Measurements from ENCODE around the gene RBM33. TPM values are rescaled to one million over a fixed set of nuclear protein-coding genes. Genes with fewer than 3 reads are reported as not detected.

RBM33 gene
- total and polyA plus RNA-seq, 2 of the 8 experiments (the other 6 are each of a cell fraction or from before 2014, with no cell fraction given) = 16.5 to 64.6 TPM

- Histone ChIP-seq H4K91ac (replicated peaks; ENCODE audit: insufficient read length, low read length) (no peak overlapping the region), H2AK5ac (ENCODE audit: low read depth, low read length) (no peak overlapping the region), H3K4me1 (replicated peaks in 1 of 4; ENCODE audit: control insufficient read depth in 3 of 4, insufficient read depth in 4 of 4, low read length in 3 of 4) (peaks cover 0 to 6% (median 1%) of the 10 kb centered on the region in 4 experiments; a peak in 3 of 7 replicates), H2BK15ac (ENCODE audit: low read length) (no peak overlapping the region), H4K8ac (ENCODE audit: extremely low read depth, insufficient read depth, low read length) (no peak overlapping the region), H3K36me3 (ENCODE audit: control insufficient read depth in 2 of 4, insufficient read depth in 4 of 4, low read length in 3 of 4) (peaks cover 11 to 40% (median 31%) of the 10 kb centered on the region in 4 experiments; a peak in 7 of 8 replicates), H2BK12ac (ENCODE audit: low read depth, low read length) (no peak overlapping the region), H3K4ac (replicated peaks; ENCODE audit: insufficient read length, low read depth, low read length) (no peak overlapping the region), H3K56ac (replicated peaks; ENCODE audit: insufficient read length, low read depth, low read length) (no peak overlapping the region), H3K9me3 (ENCODE audit: insufficient read depth in 2 of 2, low read depth in 1 of 2, low read length in 1 of 2) (no peaks in the 10 kb centered on the region), H3K27ac (ENCODE audit: low read depth, low read length) (no peak overlapping the region), H2BK20ac (ENCODE audit: low read length) (no peak overlapping the region), H2BK120ac (replicated peaks; ENCODE audit: low read depth, low read length) (no peak overlapping the region), H3K23me2 (ENCODE audit: low read depth, low read length) (no peaks in the 10 kb centered on the region), H2BK5ac (ENCODE audit: low read depth, low read length) (no peak overlapping the region), H3K79me1 (ENCODE audit: low read depth, low read length) (peaks cover 11% of the 10 kb centered on the region), H4K20me1 (replicated peaks in 1 of 2; ENCODE audit: control insufficient read depth in 1 of 2, insufficient read depth in 2 of 2, low read length in 2 of 2) (peaks cover 2 to 15% of the 10 kb centered on the region in 2 experiments), H2AFZ (ENCODE audit: low read length) (no peak overlapping the region), H3K4me3 (ENCODE audit: extremely low read depth in 1 of 4, insufficient read depth in 2 of 4, low read depth in 3 of 4, low read length in 4 of 4) (no peak overlapping the region), H3K79me2 (ENCODE audit: control insufficient read depth in 1 of 2, insufficient read depth in 2 of 2, low read length in 2 of 2) (peaks cover 3 to 27% of the 10 kb centered on the region in 2 experiments; a peak in 3 of 4 replicates), H3K18ac (ENCODE audit: extremely low read depth, low read length) (no peak overlapping the region), H3K9ac (replicated peaks in 1 of 4; ENCODE audit: extremely low read depth in 1 of 4, low read depth in 3 of 4, low read length in 3 of 4) (no peak overlapping the region), H3K14ac (ENCODE audit: insufficient read length) (no peak overlapping the region), H3K4me2 (ENCODE audit: insufficient read depth in 1 of 2, low read depth in 2 of 2, low read length in 2 of 2) (no peak overlapping the region), H3K23ac (ENCODE audit: insufficient read length) (no peak overlapping the region), H4K5ac (ENCODE audit: insufficient read length, low read depth, low read length) (no peak overlapping the region), H3K27me3 (replicated peaks in 1 of 4; ENCODE audit: control insufficient read depth in 3 of 4, extremely low read depth in 1 of 4, insufficient read depth in 3 of 4, low read length in 3 of 4) (no peaks in the 10 kb centered on the region)
- CTCF ChIA-PET (ENCODE audit: partially characterized antibody) = interaction anchor here (0.8 to 1.8 kb wide), 2 partner anchors 11 to 17 kb away, joined by 3 to 5 read pairs; no protein-coding TSS in a partner anchor
- DNase-seq (ENCODE audit: low read depth in 1 of 2, low spot score in 2 of 2) (no peak), FAIRE-seq (no peak)
- POLR2A ChIA-PET (ENCODE audit: partially characterized antibody) = no interaction called here
- WGBS, 2 experiments (ENCODE audit: extremely low coverage in 1 of 2, insufficient coverage in 1 of 2, insufficient read length in 1 of 2, insufficient replicate concordance in 2 of 2, low coverage in 1 of 2, low lambda C conversion rate in 2 of 2, missing lambda C conversion rate in 1 of 2) = 76% methylated on average over 8 of the region's 8 CpGs; no CpG with 5 or more reads in 1 of the 2 experiments
- TF ChIP-seq TAF7 (optimal IDR thresholded peaks at IDR 0.05; ENCODE audit: borderline replicate concordance, low read depth, low read length) = no peak
Measured at GRCh38 chr7:155765458-155765857, 121.0 kb downstream of the RBM33 start.
